GM21360 (cell line): ENCODE data around the gene RBPMS2.

Experiments used
- ATAC-seq: cut with Tn5 transposase; IDR thresholded peaks from one replicate; pipeline ENCODE4 v1.9.1; 2021; ENCODE audit warnings: mild to moderate bottlenecking, moderate library complexity; ENCODE audit not compliant: unreplicated experiment

Gene RBPMS2

DNA sequence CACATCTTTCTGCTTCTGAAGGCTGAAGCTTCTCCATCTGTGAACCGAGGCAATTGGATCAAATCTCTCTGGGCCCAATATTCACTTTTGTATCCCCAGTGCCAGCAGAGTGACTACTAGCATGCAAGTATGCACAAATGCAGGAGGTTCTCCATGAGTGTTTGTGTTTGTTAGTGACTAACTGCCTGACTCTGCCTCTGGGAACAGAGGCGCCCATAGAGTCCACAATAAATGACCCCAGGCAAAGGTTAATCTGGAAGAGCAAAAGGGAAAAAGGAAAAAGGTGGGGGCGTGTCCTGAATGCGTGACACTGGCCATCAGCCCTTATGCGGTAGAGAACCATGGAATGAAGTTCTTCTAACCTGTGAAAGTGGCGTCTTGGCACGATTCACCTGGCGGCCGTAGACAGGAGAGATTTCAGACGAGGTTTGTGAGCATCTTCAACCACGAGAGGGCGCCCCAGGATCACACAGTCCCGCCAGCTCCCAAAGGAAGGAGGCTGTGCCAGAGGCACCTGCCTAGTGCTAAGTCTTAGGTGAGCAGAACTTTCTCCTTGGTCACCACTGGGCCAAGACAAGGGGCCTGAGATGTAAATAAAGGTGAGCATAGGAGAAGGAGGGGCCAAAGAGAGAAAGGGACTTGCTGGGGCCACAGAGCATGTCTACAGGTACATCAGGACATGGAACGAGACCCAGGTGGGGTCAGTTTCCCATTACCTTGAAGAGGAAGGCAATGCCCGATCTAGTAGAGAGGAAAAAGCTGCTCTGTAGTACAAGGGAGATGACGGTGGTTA, 44.2 kb downstream of the RBPMS2 start:
- ATAC-seq: no peak

DNA sequence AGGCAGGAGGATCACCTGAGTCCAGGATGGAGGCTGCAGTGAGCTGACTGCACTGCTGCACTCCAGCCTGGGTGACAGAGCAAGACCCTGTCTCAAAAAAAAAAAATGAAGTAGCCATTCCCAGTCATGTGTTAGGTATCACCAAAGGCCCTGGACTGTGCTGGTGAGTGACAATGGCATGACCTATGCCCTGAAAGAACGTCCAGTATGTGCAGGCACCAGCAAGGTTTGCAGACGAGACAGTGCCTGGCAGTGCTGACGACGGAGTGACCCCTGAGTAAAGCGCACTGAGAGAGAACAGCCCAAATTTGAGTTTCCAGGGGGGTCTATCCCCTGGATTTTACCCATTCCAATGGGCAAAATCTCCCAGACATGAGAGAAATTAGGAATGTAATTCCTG, 45.2 kb downstream of the RBPMS2 start:
- no peak for ATAC-seq

- no peak for ATAC-seq
Measured at GRCh38 chr15:64720188-64720587, 55.2 kb downstream of the RBPMS2 start.

GRCh38 chr15:64717735-64718495, 57.5 kb downstream of the RBPMS2 start:
- ATAC-seq: no peak

DNA sequence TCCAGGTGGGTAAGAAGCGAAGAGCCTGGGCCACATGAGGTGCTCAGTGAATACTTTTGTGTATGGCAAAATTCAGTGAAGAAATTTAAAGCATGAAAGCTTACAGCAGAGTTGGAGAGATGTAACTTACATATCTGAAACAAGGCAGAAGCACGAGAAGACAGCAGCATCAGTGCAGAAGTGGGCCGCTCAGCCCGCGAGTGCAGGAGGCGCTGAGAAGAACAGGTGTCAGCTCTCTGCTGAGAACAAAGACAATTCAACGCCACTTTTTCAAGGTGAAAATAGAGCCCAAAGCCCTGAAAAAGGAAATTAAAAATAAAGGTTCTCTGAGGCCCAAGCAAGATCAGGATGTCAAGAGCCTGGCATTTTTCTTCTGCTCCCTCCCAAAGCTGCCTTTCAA, 58.3 kb downstream of the RBPMS2 start:
- no peak for ATAC-seq

DNA sequence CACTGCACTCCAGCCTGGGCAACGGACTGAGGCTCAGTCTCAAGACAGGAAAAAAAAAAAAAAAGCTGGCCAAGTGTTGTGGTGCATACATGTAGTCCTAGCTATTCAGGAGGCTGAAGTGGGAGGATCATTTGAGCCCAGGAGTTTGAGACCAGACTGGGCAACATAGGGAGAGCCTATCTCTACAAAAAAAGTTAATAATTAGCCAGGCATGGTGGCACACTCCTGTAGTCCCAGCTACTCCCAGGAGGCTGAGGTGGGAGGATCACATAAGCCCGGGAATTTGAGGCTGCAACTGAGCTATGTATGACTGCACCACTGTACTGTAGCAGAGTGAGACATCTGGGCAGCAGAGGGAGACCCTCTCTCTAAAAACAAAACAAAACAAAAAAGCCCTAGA, 58.9 kb downstream of the RBPMS2 start:
- ATAC-seq: no peak

- ATAC-seq: no peak
Measured at GRCh38 chr15:64713592-64713991, 61.8 kb downstream of the RBPMS2 start.

DNA sequence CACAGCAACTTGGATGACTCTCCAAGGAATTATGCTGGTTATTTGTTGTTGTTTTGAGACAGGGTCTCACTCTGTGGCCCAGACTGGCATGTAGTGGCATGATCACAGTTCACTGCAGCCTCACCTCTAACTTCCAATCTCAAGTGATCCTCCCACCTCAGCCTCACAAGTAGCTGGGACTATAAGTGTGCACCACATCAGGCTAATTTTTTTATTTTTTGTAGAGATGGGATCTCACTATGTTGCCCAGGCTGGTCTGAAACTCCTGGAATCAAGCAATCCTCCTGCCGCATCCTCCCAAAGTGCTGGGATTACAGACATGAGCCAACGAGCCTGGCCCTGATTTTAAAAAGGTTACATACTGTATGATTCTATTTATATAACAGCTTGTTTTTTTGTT, 63.0 kb downstream of the RBPMS2 start:
- ATAC-seq: no peak

DNA sequence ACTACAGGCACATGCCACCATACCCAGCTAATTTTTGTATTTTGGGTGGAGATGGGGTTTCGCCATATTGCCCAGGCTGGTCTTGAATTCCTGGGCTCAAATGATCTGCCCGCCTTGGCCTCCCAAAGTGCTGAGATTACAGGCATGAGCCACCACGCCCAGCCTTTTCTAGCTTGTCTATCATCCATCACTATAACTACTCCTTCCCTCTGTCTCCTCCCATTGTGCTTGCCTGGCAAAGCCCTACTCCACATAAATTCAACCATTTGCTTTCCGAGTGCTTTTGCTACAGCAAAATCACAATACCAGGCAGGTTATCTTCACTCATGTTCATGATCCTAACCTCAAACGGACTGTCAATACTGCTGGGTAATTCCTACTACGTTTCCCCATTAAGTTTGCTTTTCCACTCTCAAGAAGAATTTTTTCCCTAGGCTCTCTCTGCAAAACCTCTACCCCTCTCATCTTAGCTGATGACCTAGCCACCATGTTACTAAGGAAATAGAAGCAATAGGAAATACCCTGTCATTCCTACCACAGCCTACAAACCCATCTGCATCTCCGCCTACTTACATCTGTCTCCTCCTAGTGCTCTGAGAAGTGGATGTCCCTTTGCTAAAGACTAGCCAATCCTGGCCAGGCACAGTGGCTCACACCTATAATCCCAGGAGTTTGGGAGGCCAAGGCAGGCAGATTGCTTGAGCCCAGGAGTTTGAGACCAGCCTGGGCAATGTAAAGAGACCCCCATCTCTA, 64.5 kb downstream of the RBPMS2 start:
- ATAC-seq: no peak

DNA sequence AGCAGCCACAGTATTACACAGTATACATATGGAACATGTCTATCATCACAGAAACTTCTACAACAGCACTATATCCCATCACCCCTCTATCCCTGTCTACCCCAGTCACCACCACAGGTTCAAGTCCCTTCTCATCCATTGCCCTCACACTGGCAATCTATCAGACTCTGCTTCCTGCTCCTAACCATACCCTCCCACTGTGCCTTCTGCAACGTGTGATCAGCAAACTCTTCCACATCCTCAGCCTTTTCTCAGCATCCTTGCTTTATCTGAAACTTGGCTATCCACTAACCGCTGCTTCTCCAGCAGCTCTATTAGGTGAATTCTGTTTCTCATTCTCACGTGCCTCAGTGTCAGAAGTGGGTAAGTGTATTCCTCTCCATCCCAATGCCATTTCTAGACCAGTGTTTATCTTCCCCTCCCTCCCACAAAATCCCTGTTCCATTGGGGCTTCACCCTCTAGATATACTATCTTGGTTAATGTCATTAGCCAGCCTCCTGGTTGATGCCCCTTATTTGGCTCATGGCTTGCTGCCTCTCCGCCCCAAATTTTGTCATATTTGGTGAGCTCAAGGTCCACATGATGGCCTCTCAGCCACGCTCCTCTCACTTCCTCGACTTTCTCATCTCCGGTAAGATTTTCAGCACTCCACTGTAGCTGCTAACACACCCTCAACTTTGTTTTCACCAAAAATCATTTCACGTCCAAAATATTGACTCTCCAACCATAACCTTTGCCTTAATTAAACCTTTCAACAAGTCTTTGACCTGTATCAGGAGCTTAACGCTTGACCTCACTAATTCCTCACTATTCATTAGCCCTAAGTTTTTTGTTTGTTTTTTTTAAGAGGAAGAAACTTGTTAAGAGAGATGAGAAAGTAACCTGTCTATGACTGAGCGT, 69.1 kb downstream of the RBPMS2 start:
- ATAC-seq: no peak

GRCh38 chr15:64705006-64705405, 70.4 kb downstream of the RBPMS2 start:
- no peak for ATAC-seq

GRCh38 chr15:64703632-64703959, 71.8 kb downstream of the RBPMS2 start:
- ATAC-seq: no peak

DNA sequence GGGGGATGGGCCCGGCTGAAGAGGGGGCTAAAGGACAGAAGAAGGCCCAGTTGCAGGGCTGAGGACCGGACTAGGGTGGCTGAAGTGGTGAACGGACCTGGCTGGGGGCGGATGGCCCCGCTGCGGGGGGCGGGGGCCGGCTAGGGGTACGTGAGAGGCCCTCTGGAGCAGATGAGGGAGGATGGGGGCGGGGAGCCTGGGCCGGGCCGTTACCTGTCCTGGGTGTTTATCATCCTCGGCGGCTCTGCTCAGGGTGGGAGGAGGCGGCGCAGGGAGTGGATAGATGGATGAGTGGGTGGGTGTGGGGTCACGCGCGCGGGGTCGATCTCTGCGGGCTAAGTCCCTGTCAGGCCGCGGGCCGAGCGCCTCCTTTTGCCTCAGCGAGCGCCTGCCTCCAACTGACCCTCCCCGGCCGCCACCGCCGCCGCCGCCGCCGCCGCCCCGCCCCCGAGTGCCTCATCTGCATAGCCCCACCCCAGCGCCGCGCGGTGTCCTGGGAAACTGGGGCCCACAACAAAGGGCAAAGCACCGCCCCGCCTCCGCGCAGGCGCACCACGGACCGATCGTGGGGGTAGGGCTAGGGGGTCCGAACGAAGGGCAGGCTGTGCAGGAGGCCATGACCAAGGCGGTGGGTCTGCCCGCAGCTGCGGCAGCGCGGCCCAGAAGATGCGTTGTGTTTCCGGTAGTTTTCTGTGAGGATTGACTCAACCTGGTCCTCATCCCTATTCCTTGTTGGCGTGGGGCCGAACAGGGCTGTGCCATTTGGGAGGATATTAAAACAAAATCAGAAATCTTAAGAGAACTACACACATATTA, 72.4 kb downstream of the RBPMS2 start:
- ATAC-seq: peak; percentile 72

GRCh38 chr15:64701482-64702184, 73.8 kb downstream of the RBPMS2 start:
- no peak for ATAC-seq

- no peak for ATAC-seq
Measured at GRCh38 chr15:64701051-64701450, 74.3 kb downstream of the RBPMS2 start.

DNA sequence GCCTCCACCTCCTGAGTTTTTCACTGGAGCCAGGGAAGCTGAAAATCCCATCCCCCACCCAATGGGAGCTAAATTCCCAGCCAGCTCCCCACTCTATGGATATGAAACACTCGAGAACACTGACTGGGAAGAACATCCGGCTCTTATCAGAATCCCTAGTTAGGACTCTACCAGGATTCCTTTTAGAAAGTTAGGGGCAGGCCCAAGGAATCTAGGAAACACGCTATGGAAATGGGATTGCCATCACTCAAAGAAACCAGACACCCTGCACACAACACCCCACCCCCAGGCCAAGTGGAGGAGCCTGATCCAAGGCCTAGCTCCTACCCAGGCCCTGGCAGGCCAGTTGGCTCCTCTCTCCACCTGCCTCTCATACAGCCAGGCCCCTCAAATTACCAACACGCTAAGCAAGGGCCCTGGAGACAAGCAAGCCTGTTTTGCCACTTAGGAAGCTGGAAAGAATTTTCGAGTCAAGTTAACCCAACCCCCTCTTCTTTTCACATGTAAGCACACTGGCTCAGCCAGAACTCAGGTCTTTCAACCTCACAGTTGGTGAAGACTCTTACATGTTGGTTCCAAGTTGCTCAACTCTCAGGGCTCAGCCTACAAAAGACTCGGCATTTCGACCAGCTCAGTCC, 75.5 kb downstream of the RBPMS2 start:
- no peak for ATAC-seq

DNA sequence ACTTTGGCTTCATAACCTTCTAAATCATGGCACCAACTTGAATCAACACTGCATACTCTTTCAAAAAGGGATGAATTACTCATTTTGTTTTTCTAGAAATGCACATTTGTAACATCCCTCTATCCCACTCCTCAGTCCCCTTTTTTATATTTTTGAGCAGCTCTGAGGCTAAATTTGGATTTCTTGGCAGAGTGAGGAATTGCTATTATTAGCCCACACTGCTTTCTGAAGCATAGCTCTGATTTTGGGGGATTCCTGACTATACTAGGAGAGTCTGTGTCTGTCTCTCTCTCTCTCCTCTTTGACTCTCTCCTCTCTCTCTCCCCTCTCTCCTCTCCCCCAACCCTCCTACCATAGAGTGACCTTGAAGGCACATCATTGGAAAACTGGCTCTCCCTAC, 76.6 kb downstream of the RBPMS2 start:
- no peak for ATAC-seq

DNA sequence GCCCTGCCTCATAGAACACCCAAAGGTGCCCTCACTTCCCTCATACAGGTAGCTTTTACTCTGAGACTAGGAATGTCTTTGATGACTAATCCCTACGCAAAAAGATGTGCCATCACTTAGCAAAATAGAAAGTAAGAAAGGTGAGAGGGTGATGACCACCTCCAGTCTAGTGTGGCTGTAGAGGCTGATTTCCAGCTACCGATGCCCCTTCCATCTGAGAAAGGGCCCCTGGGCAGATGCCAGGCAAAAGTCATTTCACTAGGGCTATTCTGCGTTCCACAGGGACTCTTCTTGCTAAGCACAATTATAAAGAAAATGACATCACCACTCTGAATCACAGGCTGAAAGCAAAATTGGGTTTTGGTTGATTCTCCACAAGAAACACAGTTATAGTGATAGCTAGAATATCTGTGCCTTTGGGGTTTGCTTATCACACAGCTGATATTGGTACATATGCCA, 77.4 kb downstream of the RBPMS2 start:
- ATAC-seq: no peak

- ATAC-seq: no peak
Measured at GRCh38 chr15:64696481-64696880, 78.9 kb downstream of the RBPMS2 start.
